Endothelial cell (in vitro differentiated cells): ENCODE data around the gene C6orf62. TPM values are rescaled to one million over a fixed set of nuclear protein-coding genes. Genes with fewer than 3 reads are reported as not detected.
"Not testable (repeated sequence)": the region's sequence is repeated elsewhere in the genome, so short reads cannot be mapped to it uniquely, and the experiment has no call there.

Source experiments
- DNase-seq: peaks from one replicate; pipeline ENCODE4 v3.0.0; 2021; ENCODE audit warnings: low spot score
- H3K27ac Mint-ChIP-seq: one replicate; pipeline ENCODE4 v1.8.0; 2021; ENCODE audit warnings: mixed read lengths, inconsistent platforms; ENCODE audit not compliant: unreplicated experiment
- H3K27me3 Mint-ChIP-seq: one replicate; pipeline ENCODE4 v1.8.0; 2021; ENCODE audit warnings: mild to moderate bottlenecking, moderate library complexity, mixed read lengths, inconsistent platforms; ENCODE audit not compliant: unreplicated experiment
- H3K36me3 Mint-ChIP-seq: one replicate; pipeline ENCODE4 v1.8.0; 2021; ENCODE audit warnings: mild to moderate bottlenecking, low read depth, mixed read lengths, inconsistent platforms; ENCODE audit not compliant: unreplicated experiment
- H3K4me1 Mint-ChIP-seq: one replicate; pipeline ENCODE4 v1.8.0; 2021; ENCODE audit warnings: mild to moderate bottlenecking, mixed read lengths, inconsistent platforms; ENCODE audit not compliant: unreplicated experiment
- H3K4me3 Mint-ChIP-seq: one replicate; pipeline ENCODE4 v1.8.0; 2021; ENCODE audit warnings: mild to moderate bottlenecking, mixed read lengths, inconsistent platforms; ENCODE audit not compliant: unreplicated experiment
- H3K9me3 Mint-ChIP-seq: one replicate; pipeline ENCODE4 v1.8.0; 2021; ENCODE audit warnings: mixed read lengths, inconsistent platforms; ENCODE audit not compliant: unreplicated experiment
- total RNA-seq: library from RNA; stranded (reverse); fragmentation: NEBNext Ultra II Directional; extraction: Animal tissue kit (Norgen Biotek cat#: 25700); gene quantifications from one replicate; pipeline ENCODE4 v1.2.1, GENCODE V29; 2021; ENCODE audit not compliant: unreplicated experiment
- TF ChIP-seq, protein P1 (sequence below): fragments of 200-600 bp; sonication (generic); IDR thresholded peaks from one replicate; pipeline ENCODE4 v1.5.0; 2021; ENCODE audit warnings: antibody characterized with exemption; ENCODE audit not compliant: unreplicated experiment

The C6orf62 gene
- total RNA-seq, 1 donor from 2014 or later: 88.8 TPM

DNA sequence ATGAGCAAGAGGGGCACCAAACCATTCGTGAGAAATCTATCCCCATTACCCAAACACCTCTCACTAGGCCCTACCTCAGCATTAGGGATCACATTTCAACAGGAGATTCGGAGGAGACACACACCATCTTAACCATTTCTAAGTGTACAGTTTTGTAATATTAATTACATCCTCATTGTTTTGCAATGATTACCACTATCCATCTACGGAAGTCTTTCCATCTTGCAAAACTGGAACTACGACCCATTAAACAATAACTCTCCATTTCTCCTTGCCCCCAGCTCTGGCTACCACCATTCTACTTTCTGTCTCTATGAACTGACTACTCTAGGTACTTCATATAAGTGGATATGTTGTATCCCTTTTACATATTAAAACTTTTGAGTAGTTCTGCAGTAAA is 32.0 kb downstream of the C6orf62 start:
- H3K27ac Mint-ChIP-seq: no peak overlapping the region
- TF ChIP-seq, protein P1, sequence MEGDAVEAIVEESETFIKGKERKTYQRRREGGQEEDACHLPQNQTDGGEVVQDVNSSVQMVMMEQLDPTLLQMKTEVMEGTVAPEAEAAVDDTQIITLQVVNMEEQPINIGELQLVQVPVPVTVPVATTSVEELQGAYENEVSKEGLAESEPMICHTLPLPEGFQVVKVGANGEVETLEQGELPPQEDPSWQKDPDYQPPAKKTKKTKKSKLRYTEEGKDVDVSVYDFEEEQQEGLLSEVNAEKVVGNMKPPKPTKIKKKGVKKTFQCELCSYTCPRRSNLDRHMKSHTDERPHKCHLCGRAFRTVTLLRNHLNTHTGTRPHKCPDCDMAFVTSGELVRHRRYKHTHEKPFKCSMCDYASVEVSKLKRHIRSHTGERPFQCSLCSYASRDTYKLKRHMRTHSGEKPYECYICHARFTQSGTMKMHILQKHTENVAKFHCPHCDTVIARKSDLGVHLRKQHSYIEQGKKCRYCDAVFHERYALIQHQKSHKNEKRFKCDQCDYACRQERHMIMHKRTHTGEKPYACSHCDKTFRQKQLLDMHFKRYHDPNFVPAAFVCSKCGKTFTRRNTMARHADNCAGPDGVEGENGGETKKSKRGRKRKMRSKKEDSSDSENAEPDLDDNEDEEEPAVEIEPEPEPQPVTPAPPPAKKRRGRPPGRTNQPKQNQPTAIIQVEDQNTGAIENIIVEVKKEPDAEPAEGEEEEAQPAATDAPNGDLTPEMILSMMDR: no peak
- peaks cover 11% of the 10 kb centered on the region for H3K4me1 Mint-ChIP-seq
- H3K36me3 Mint-ChIP-seq: peaks cover 6% of the 10 kb centered on the region
- H3K27me3 Mint-ChIP-seq: peaks cover under 1% of the 10 kb centered on the region
- no peak for DNase-seq
- H3K4me3 Mint-ChIP-seq: no peak overlapping the region
- no peaks in the 10 kb centered on the region for H3K9me3 Mint-ChIP-seq

DNA sequence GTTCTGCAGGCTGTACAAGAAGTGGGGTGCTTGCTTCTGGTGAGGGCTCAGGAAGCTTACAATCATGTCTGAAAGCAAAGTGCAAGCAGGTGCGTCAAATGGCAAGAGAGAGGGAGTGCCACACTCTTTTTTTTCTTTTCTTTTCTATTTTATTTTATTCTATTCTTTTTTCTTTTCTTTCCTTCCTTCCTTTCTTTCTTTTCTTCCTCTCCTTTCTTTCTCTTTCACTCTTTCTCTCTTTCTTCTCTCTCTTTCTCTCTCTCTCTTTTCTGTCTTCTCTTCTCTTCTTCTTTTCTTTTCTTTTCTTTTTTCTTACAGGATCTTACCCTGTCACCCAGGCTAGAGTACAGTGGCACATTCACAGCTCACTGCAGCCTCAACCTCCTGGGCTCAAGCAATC is 32.5 kb downstream of the C6orf62 start:
- Mint-ChIP-seq H3K4me1 (peaks cover 13% of the 10 kb centered on the region), H3K27me3 (no peaks in the 10 kb centered on the region), H3K9me3 (no peaks in the 10 kb centered on the region), H3K4me3 (no peak overlapping the region), H3K27ac (no peak overlapping the region), H3K36me3 (peaks cover 12% of the 10 kb centered on the region)
- no peak for DNase-seq
- TF ChIP-seq, protein P1: no peak

DNA sequence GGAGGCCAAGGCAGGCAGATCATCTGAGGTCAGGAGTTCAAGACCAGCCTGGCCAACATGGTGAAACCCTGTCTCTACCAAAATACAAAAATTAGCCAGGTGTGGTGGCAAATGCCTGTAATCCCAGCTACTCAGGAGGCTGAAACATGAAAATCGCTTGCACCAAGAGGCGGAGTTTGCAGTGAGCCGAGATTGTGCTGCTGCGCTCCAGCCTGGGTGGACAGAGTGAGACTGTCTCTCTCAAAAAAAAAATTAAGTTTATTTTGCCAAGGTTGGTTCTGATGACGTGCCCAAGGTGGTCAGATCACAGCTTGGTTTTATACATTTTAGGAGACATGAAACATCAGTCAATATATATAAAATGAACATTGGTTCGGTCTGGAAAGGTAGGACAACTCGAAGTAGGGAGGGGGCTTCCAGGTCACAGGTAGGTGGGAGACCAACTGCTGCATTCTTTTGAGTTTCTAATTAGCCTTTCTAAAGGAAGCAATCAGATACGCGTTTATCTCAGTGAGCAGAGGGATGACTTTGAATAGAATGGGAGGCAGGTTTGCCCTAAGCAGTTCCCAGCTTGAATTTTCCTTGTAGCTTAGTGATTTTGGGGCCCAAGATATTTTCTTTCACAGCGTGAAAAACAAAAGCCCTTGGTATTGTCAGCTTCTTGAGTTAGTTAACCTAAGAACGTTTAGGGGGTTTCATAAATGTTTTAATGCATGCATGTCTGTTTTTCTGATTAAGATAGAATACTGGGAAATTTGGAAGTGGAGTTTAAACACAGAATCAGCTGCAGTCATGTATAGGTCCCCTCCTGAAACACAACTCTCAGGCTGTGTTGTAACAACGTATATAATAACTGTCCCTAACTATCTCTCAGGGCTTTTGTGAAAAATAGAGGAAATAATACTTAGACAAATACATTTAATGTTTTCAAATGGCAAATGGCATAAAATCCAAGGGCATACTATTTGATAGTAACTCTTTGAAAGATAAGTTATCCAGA is 35.4 kb downstream of the C6orf62 start:
- DNase-seq: no peak
- peak overlapping the region; percentile 39 for H3K27ac Mint-ChIP-seq
- peaks cover 11% of the 10 kb centered on the region for H3K4me1 Mint-ChIP-seq
- no peaks in the 10 kb centered on the region for H3K9me3 Mint-ChIP-seq
- peaks cover 21% of the 10 kb centered on the region for H3K36me3 Mint-ChIP-seq
- TF ChIP-seq, protein P1: no peak
- H3K4me3 Mint-ChIP-seq: no peak overlapping the region
- H3K27me3 Mint-ChIP-seq: peaks cover 1% of the 10 kb centered on the region

DNA sequence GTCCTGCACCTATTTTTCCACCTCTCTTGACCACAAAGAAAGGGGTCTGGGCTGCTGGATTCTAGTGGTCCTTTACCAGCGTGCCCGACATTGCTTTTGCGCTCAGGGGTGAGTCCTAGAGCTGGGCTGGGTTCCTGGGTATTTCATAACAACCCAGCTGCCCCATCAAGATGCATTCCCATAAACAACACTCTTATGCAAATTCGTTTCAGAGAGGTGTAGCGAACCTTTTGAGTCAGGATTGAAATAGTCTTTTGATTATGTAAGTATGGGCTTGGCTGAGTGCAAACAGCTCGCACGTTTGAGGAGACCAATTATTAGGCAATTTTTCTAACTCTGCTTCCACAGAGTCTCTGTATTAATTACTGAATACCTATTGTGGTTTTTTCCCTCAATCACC is 38.4 kb downstream of the C6orf62 start:
- H3K9me3 Mint-ChIP-seq: no peaks in the 10 kb centered on the region
- no peak overlapping the region for H3K27ac Mint-ChIP-seq
- TF ChIP-seq, protein P1: no peak
- H3K4me1 Mint-ChIP-seq: peaks cover 11% of the 10 kb centered on the region
- peaks cover 25% of the 10 kb centered on the region for H3K36me3 Mint-ChIP-seq
- no peak overlapping the region for H3K4me3 Mint-ChIP-seq
- no peak for DNase-seq
- H3K27me3 Mint-ChIP-seq: peaks cover 1% of the 10 kb centered on the region

DNA sequence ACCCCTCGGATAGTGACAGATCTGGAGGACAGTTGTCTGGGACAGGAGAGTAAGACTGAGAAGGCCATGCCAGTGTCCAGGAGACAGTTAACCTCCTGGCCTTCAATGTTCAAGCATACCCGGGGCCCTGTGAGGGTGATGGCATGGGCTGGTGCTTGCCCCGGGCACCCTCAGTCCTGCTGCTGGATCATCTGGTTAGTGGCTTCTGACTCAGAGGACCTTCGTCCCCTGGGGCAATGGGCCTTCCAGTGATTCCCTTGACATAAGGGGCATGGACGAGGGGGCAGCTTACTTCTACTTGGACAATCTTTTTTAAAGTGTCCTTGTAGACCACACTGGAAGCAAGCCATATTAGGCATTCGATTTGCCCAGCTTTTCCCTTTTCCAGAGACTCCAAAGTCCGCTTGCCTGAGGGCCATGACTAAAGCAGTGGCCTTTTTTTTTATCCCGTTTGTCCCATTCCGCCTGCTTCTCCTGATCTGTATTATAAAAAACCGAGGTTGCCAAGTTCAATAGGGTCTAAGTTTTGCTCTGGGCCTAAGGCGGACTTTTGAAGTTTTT is 40.1 kb downstream of the C6orf62 start:
- not testable (repeated sequence) for H3K27me3 Mint-ChIP-seq, H3K27ac Mint-ChIP-seq, DNase-seq, H3K4me3 Mint-ChIP-seq, H3K4me1 Mint-ChIP-seq, H3K9me3 Mint-ChIP-seq
- peaks cover 25% of the 10 kb centered on the region for H3K36me3 Mint-ChIP-seq
